MM.1S (cell line): ENCODE data around the gene STARD4.

Experiments used
- DNase-seq: peaks from one replicate; pipeline ENCODE4 v3.0.0-alpha.2; 2015
- H2AFZ ChIP-seq: fragments of 300-600 bp; sonication (generic); 2 replicates; pipeline ENCODE4 v1.6.0; 2016; ENCODE audit warnings: antibody characterized with exemption, low read length
- H3F3A ChIP-seq: fragments of 300-600 bp; sonication (generic); 2 replicates; pipeline ENCODE4 v1.6.1; 2016; ENCODE audit warnings: mild to moderate bottlenecking, antibody characterized with exemption, low read length, moderate library complexity, mixed read lengths; ENCODE audit not compliant: insufficient read depth
- H3K27ac ChIP-seq: fragments of 300-600 bp; sonication (generic); 2 replicates; pipeline ENCODE4 v1.5.1; 2016; ENCODE audit warnings: mild to moderate bottlenecking, low read length
- H3K27me3 ChIP-seq: fragments of 300-600 bp; sonication (generic); replicated peaks from 2 replicates; pipeline ENCODE4 v1.6.0; 2016; ENCODE audit warnings: low read length; ENCODE audit not compliant: insufficient read depth
- H3K36me3 ChIP-seq: fragments of 300-600 bp; sonication (generic); replicated peaks from 2 replicates; pipeline ENCODE4 v1.6.1; 2016; ENCODE audit warnings: mild to moderate bottlenecking, low read length, mixed read lengths; ENCODE audit not compliant: insufficient read depth
- H3K4me1 ChIP-seq: fragments of 300-600 bp; sonication (generic); 2 replicates; pipeline ENCODE4 v1.6.1; 2016; ENCODE audit warnings: low read length, mixed read lengths
- H3K4me2 ChIP-seq: fragments of 300-600 bp; sonication (generic); 2 replicates; pipeline ENCODE4 v1.6.0; 2016; ENCODE audit warnings: low read depth, low read length
- H3K4me3 ChIP-seq: fragments of 300-600 bp; sonication (generic); 2 replicates; pipeline ENCODE4 v1.5.1; 2016; ENCODE audit warnings: low read length, mixed read lengths
- H3K79me2 ChIP-seq: fragments of 300-600 bp; sonication (generic); 2 replicates; pipeline ENCODE4 v1.6.1; 2016; ENCODE audit warnings: mixed run types, low read length, mixed read lengths
- H3K9ac ChIP-seq: fragments of 300-600 bp; sonication (generic); 2 replicates; pipeline ENCODE4 v1.6.1; 2016; ENCODE audit warnings: low read length, mixed read lengths
- H3K9me2 ChIP-seq: fragments of 300-600 bp; sonication (generic); replicated peaks from 2 replicates; pipeline ENCODE4 v1.6.1; 2016; ENCODE audit warnings: mild to moderate bottlenecking, low read length, mixed read lengths; ENCODE audit not compliant: insufficient read depth
- H3K9me3 ChIP-seq: fragments of 300-600 bp; sonication (generic); replicated peaks from 2 replicates; pipeline ENCODE4 v1.6.1; 2016; ENCODE audit warnings: mild to moderate bottlenecking, low read length, mixed read lengths; ENCODE audit not compliant: insufficient read depth
- H4K20me1 ChIP-seq: fragments of 300-600 bp; sonication (generic); 2 replicates; pipeline ENCODE4 v1.6.1; 2016; ENCODE audit warnings: mild to moderate bottlenecking, low read length, moderate library complexity, mixed read lengths; ENCODE audit not compliant: insufficient read depth
- CTCF ChIP-seq: fragments of 300-600 bp; sonication (generic); IDR thresholded peaks from 2 replicates; pipeline ENCODE4 v1.5.1; 2016; ENCODE audit warnings: antibody characterized with exemption, low read length, mixed read lengths
- EZH2 ChIP-seq: fragments of 300-600 bp; sonication (generic); optimal IDR thresholded peaks from 2 replicates; pipeline ENCODE3; 2017; ENCODE audit warnings: low read depth, mild to moderate bottlenecking, antibody characterized with exemption, low read length, mixed read lengths
- EZH2phosphoT487 ChIP-seq: fragments of 300-600 bp; sonication (generic); IDR thresholded peaks from 2 replicates; pipeline ENCODE4 v1.6.1; 2018; ENCODE audit warnings: antibody characterized with exemption, low read length

Gene STARD4

GRCh38 chr5:111537141-111538024, 25.0 kb upstream of the STARD4 start:
- H3K4me3 ChIP-seq = no peak overlapping the region
- no peaks in the 10 kb centered on the region for H3F3A ChIP-seq
- no peaks in the 10 kb centered on the region for H3K9me2 ChIP-seq
- no peak overlapping the region for H3K9ac ChIP-seq
- TF ChIP-seq EZH2 (no peak), CTCF (no peak), EZH2phosphoT487 (no peak)
- H4K20me1 ChIP-seq = no peaks in the 10 kb centered on the region
- no peaks in the 10 kb centered on the region for H3K4me1 ChIP-seq
- no peaks in the 10 kb centered on the region for H3K79me2 ChIP-seq
- H3K36me3 ChIP-seq = no peaks in the 10 kb centered on the region
- no peaks in the 10 kb centered on the region for H3K27me3 ChIP-seq
- no peaks in the 10 kb centered on the region for H3K9me3 ChIP-seq
- no peak overlapping the region for H2AFZ ChIP-seq
- DNase-seq = no peak
- no peak overlapping the region for H3K4me2 ChIP-seq
- H3K27ac ChIP-seq = no peak overlapping the region

- H3K36me3 ChIP-seq = no peaks in the 10 kb centered on the region
- H3K27me3 ChIP-seq = no peaks in the 10 kb centered on the region
- H3K4me3 ChIP-seq = no peak overlapping the region
- H3K79me2 ChIP-seq = no peaks in the 10 kb centered on the region
- H2AFZ ChIP-seq = no peak overlapping the region
- H3K9ac ChIP-seq = no peak overlapping the region
- H3K4me1 ChIP-seq = no peaks in the 10 kb centered on the region
- H3F3A ChIP-seq = no peaks in the 10 kb centered on the region
- DNase-seq = no peak
- no peaks in the 10 kb centered on the region for H3K9me2 ChIP-seq
- H3K4me2 ChIP-seq = no peak overlapping the region
- no peak for TF ChIP-seq CTCF
- TF ChIP-seq EZH2 = no peak
- TF ChIP-seq EZH2phosphoT487 = no peak
- no peaks in the 10 kb centered on the region for H3K9me3 ChIP-seq
- H3K27ac ChIP-seq = no peak overlapping the region
- H4K20me1 ChIP-seq = no peaks in the 10 kb centered on the region
Observed at GRCh38 chr5:111535879-111536549, 23.7 kb upstream of the STARD4 start.

- Histone ChIP-seq H3K27me3 (no peaks in the 10 kb centered on the region), H3K9me2 (no peaks in the 10 kb centered on the region), H3K36me3 (no peaks in the 10 kb centered on the region), H3K4me1 (no peaks in the 10 kb centered on the region), H3K27ac (no peak overlapping the region), H4K20me1 (no peaks in the 10 kb centered on the region), H3K9ac (no peak overlapping the region), H3F3A (no peaks in the 10 kb centered on the region), H3K4me2 (no peak overlapping the region), H3K79me2 (no peaks in the 10 kb centered on the region), H3K9me3 (no peaks in the 10 kb centered on the region), H3K4me3 (no peak overlapping the region), H2AFZ (no peak overlapping the region)
- DNase-seq = no peak
- no peak for TF ChIP-seq EZH2phosphoT487
- no peak for TF ChIP-seq EZH2
- TF ChIP-seq CTCF = no peak
Observed at GRCh38 chr5:111532886-111533582, 20.7 kb upstream of the STARD4 start.
